Liver (tissue), 9 donors: ENCODE results near the gene OSTF1. TPM values are rescaled to one million over a fixed set of nuclear protein-coding genes. Genes with fewer than 3 reads are reported as not detected.

ENCODE experiments used
- DNase-seq: peaks from one replicate; pipeline ENCODE4 v3.0.0-alpha.2; 2017; ENCODE audit warnings: low spot score
- H3K27ac ChIP-seq, 2 donors: one replicate each; pipeline ENCODE4 v1.7.0; 2013; ENCODE audit warnings: inconsistent platforms in 2 of 2, low read length in 2 of 2, control low read depth in 1 of 2, low read depth in 1 of 2, mild to moderate bottlenecking in 1 of 2
- H3K27me3 ChIP-seq, 4 donors: one replicate each; pipeline versions ENCODE4 v1.6.1 to v1.7.0; 2013; ENCODE audit warnings: low read length in 3 of 4, inconsistent platforms in 1 of 4, mild to moderate bottlenecking in 1 of 4, moderate library complexity in 1 of 4; ENCODE audit not compliant: control insufficient read depth in 4 of 4, insufficient read depth in 4 of 4
- H3K36me3 ChIP-seq, 4 donors: one replicate each; pipeline versions ENCODE4 v1.6.1 to v1.7.0; 2013; ENCODE audit warnings: low read length in 3 of 4, mild to moderate bottlenecking in 3 of 4, low read depth in 1 of 4, moderate library complexity in 1 of 4; ENCODE audit not compliant: control insufficient read depth in 4 of 4, insufficient read depth in 3 of 4
- H3K4me1 ChIP-seq, 4 donors: one replicate each; pipeline versions ENCODE4 v1.6.1 to v1.7.0; 2013; ENCODE audit warnings: low read length in 3 of 4, mild to moderate bottlenecking in 3 of 4, moderate library complexity in 1 of 4; ENCODE audit not compliant: control insufficient read depth in 4 of 4, insufficient read depth in 4 of 4
- H3K4me3 ChIP-seq, 3 donors: one replicate each; pipeline versions ENCODE4 v1.6.1 to v1.7.0; 2013; ENCODE audit warnings: low read length in 3 of 3, control low read depth in 1 of 3, low read depth in 1 of 3, mild to moderate bottlenecking in 1 of 3
- H3K9ac ChIP-seq, 2 donors: one replicate each; pipeline ENCODE4 v1.7.0; 2013; ENCODE audit warnings: low read length in 2 of 2, mild to moderate bottlenecking in 2 of 2, moderate library complexity in 2 of 2, control low read depth in 1 of 2, low read depth in 1 of 2
- H3K9me3 ChIP-seq, 4 donors: one replicate each; pipeline versions ENCODE4 v1.6.1 to v1.7.0; 2013; ENCODE audit warnings: low read length in 3 of 4; ENCODE audit not compliant: control insufficient read depth in 4 of 4
- ATF3 ChIP-seq: IDR thresholded peaks from 2 replicates; pipeline ENCODE4 v1.6.1; 2016; ENCODE audit warnings: antibody characterized with exemption
- EGR1 ChIP-seq, 2 donors: IDR thresholded peaks; 2 replicates each; pipeline ENCODE4 v1.6.1; 2016 to 2018; ENCODE audit warnings: antibody characterized with exemption in 2 of 2, low read depth in 2 of 2
- FOXA1 ChIP-seq: IDR thresholded peaks from 2 replicates; pipeline ENCODE4 v1.6.1; 2016; ENCODE audit warnings: antibody characterized with exemption
- FOXA2 ChIP-seq: IDR thresholded peaks from 2 replicates; pipeline ENCODE4 v1.6.1; 2016; ENCODE audit warnings: antibody characterized with exemption
- GABPA ChIP-seq, 2 donors: IDR thresholded peaks in 1 of 2; conservative IDR thresholded peaks in 1 of 2; 2 replicates each; pipeline ENCODE4 v1.6.1; 2016; ENCODE audit warnings: antibody characterized with exemption in 2 of 2, mild to moderate bottlenecking in 1 of 2, moderate library complexity in 1 of 2
- HNF4A ChIP-seq, 2 donors: conservative IDR thresholded peaks; 2 replicates each; pipeline ENCODE4 v1.6.1; 2016; ENCODE audit warnings: antibody characterized with exemption in 2 of 2, mild to moderate bottlenecking in 2 of 2
- HNF4G ChIP-seq: IDR thresholded peaks from 2 replicates; pipeline ENCODE4 v1.6.1; 2016; ENCODE audit warnings: antibody characterized with exemption
- JUND ChIP-seq, 2 donors: IDR thresholded peaks; 2 replicates each; pipeline ENCODE4 v1.6.1; 2016; ENCODE audit warnings: antibody characterized with exemption in 2 of 2
- NR2F2 ChIP-seq: IDR thresholded peaks from 2 replicates; pipeline ENCODE4 v1.6.1; 2016; ENCODE audit warnings: antibody characterized with exemption
- RAD21 ChIP-seq, 2 donors: IDR thresholded peaks; 2 replicates each; pipeline ENCODE4 v1.6.1; 2016; ENCODE audit warnings: antibody characterized with exemption in 2 of 2, mild to moderate bottlenecking in 2 of 2
- SP1 ChIP-seq: IDR thresholded peaks from 2 replicates; pipeline ENCODE4 v1.6.1; 2018; ENCODE audit warnings: antibody characterized with exemption, mild to moderate bottlenecking
- TAF1 ChIP-seq: conservative IDR thresholded peaks from 2 replicates; pipeline ENCODE4 v1.6.1; 2016; ENCODE audit warnings: antibody characterized with exemption, mild to moderate bottlenecking
- YY1 ChIP-seq: IDR thresholded peaks from 2 replicates; pipeline ENCODE4 v1.6.1; 2016; ENCODE audit warnings: antibody characterized with exemption, mild to moderate bottlenecking
- ZBTB33 ChIP-seq: IDR thresholded peaks from 2 replicates; pipeline ENCODE4 v1.6.1; 2016; ENCODE audit warnings: antibody characterized with exemption
- WGBS: extraction: QIAGEN DNeasy Blood & Tissue Kit; methylation state at CpG from one replicate; pipeline ENCODE4 v1.1.7; 2013; 5-methylcytosine and 5-hydroxymethylcytosine counted together
- polyA plus RNA-seq, 2 donors: library from polyadenylated mRNA; stranded (reverse) in 1 of 2; unstranded in 1 of 2; fragments of 200-250 nt in 1 of 2; fragments of >200 nt in 1 of 2; fragmentation: Nextera tagmentation in 1 of 2; extraction: Ambion mirVana in 1 of 2; gene quantifications; one replicate each; pipeline versions ENCODE4 v1.2.1 to v1.2.3, GENCODE V29; 2013 to 2015
- total RNA-seq, 2 donors: library from RNA; depleted of rRNA; stranded (reverse); fragments of >200 nt; gene quantifications; one replicate each; pipeline ENCODE4 v1.2.3, GENCODE V29; 2014
- TF ChIP-seq, protein P1 (sequence below): IDR thresholded peaks from 2 replicates; pipeline ENCODE4 v1.6.1; 2016; ENCODE audit warnings: antibody characterized with exemption, mild to moderate bottlenecking
- donor health status: healthy.
- donor health status: healthy.
- donor health status: healthy.
- donor health status: healthy.
- donor health status: healthy.

The OSTF1 gene
- total and polyA plus RNA-seq, 4 donors = 19.8 to 29.7 (median 26.9) TPM

- H3K9ac ChIP-seq = no peak overlapping the region
- peaks cover 0 to 3% (median 3%) of the 10 kb centered on the region in 4 donors for H3K36me3 ChIP-seq
- H3K4me3 ChIP-seq = no peak overlapping the region
- H3K27me3 ChIP-seq = no peaks in the 10 kb centered on the region
- no peaks in the 10 kb centered on the region for H3K4me1 ChIP-seq
- TF ChIP-seq SP1 = no peak
- no peak for TF ChIP-seq ZBTB33
- TF ChIP-seq JUND (IDR thresholded peaks at IDR 0.05) = no peak
- TF ChIP-seq ATF3 = no peak
- TF ChIP-seq YY1 = no peak
- no peak for TF ChIP-seq FOXA1
- no peak for TF ChIP-seq HNF4G
- no peak for TF ChIP-seq TAF1
- no peak for TF ChIP-seq FOXA2
- TF ChIP-seq EGR1 (IDR thresholded peaks at IDR 0.05; ENCODE audit: low read depth in 2 of 2) = no peak
- no peak for TF ChIP-seq HNF4A (conservative IDR thresholded peaks at IDR 0.05)
- TF ChIP-seq GABPA (IDR thresholded peaks at IDR 0.05 in 1 of 2, conservative IDR thresholded peaks at IDR 0.05 in 1 of 2) = no peak
- TF ChIP-seq, protein P1, sequence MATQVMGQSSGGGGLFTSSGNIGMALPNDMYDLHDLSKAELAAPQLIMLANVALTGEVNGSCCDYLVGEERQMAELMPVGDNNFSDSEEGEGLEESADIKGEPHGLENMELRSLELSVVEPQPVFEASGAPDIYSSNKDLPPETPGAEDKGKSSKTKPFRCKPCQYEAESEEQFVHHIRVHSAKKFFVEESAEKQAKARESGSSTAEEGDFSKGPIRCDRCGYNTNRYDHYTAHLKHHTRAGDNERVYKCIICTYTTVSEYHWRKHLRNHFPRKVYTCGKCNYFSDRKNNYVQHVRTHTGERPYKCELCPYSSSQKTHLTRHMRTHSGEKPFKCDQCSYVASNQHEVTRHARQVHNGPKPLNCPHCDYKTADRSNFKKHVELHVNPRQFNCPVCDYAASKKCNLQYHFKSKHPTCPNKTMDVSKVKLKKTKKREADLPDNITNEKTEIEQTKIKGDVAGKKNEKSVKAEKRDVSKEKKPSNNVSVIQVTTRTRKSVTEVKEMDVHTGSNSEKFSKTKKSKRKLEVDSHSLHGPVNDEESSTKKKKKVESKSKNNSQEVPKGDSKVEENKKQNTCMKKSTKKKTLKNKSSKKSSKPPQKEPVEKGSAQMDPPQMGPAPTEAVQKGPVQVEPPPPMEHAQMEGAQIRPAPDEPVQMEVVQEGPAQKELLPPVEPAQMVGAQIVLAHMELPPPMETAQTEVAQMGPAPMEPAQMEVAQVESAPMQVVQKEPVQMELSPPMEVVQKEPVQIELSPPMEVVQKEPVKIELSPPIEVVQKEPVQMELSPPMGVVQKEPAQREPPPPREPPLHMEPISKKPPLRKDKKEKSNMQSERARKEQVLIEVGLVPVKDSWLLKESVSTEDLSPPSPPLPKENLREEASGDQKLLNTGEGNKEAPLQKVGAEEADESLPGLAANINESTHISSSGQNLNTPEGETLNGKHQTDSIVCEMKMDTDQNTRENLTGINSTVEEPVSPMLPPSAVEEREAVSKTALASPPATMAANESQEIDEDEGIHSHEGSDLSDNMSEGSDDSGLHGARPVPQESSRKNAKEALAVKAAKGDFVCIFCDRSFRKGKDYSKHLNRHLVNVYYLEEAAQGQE = no peak
- TF ChIP-seq NR2F2 = no peak
- TF ChIP-seq RAD21 (IDR thresholded peaks at IDR 0.05) = no peak
- 75% methylated on average over 6 of the region's 6 CpGs for WGBS
- DNase-seq = no peak
- no peak overlapping the region for H3K27ac ChIP-seq
- H3K9me3 ChIP-seq = no peaks in the 10 kb centered on the region
Measured at GRCh38 chr9:75175395-75175794, 87.1 kb downstream of the OSTF1 start.

DNA sequence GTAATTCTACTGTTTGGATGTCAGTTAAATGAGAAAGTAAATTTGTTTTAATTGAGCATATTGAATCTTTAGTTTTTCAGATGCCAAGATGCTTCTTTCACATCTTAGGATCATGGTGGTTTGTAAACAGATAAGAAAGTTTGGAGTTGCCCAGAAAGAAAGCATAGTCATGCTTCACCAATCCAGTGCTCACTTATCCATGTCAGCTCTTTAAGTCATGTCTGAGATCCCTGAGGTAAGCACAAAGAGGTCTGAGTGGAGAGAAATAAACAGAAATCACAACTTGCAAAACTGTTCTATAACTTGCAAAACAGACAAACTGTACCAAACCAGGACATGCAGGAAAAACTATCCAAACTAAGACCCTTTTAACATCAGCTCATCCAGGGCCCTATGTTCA is 87.7 kb downstream of the OSTF1 start:
- TF ChIP-seq ZBTB33 (no peak), HNF4A (conservative IDR thresholded peaks at IDR 0.05) (no peak), TAF1 (no peak), ATF3 (no peak), JUND (IDR thresholded peaks at IDR 0.05) (no peak), NR2F2 (no peak)
- no peaks in the 10 kb centered on the region for H3K9me3 ChIP-seq
- no peaks in the 10 kb centered on the region for H3K4me1 ChIP-seq
- peaks cover 0 to 3% (median 1%) of the 10 kb centered on the region in 4 donors for H3K36me3 ChIP-seq
- H3K27ac ChIP-seq = no peak overlapping the region
- H3K9ac ChIP-seq = no peak overlapping the region
- no peaks in the 10 kb centered on the region for H3K27me3 ChIP-seq
- no peak for DNase-seq
- H3K4me3 ChIP-seq = no peak overlapping the region
